ENCODE data around the gene SPOCK2. TPM values are rescaled to one million over a fixed set of nuclear protein-coding genes. Genes with fewer than 3 reads are reported as not detected.

The SPOCK2 gene
- total RNA-seq, 1 experiment from 2014 or later = 1.1 TPM

DNA sequence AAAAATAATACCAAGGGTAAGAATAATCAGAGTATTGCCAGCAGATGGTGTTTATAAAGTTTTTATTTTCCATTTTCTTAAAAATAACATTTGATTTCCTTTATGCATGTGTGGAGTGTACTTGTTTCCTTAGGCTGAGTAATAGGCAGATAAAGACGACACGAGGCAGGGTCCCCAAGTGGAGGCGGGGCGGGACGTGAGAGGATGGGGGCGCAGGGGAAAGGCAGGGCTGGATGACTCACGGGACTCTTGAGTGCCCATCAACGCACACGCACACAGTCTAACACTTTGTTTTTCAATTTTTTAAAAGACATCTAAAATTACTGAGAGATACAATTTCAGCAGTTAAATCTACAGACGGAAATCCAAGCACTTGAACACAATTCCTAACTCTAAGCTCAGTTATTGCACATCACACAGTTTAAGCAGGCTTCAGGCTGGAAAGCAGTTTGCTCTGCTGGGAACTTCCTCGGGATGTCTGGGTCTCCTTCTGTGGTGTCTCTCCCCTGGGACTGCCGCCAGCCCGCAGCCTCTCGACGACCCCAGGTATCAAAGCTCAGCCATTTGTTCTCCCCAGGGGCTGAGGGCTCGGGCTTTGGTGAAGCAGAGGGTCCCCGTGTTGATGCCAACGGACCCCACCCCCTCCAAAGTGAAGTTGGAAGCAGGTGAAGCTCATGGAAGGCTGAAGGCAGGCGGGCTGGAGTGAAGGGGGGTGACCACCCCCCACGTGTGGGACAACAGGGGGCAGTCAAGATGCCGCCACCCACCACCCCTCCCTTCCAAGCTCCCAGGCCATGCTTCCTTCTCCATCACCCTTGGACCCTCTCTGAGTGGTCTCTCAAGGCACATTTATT is 29.1 kb downstream of the SPOCK2 start (continued):
- TF ChIP-seq REST (IDR thresholded peaks at IDR 0.05; ENCODE audit: low read depth) (no peak), SIN3A (IDR thresholded peaks at IDR 0.05; ENCODE audit: low read depth) (no peak)

- Histone ChIP-seq H2AFZ (ENCODE audit: low read depth, low read length, poor library complexity, severe bottlenecking) (no peak overlapping the region), H3K9me2 (ENCODE audit: insufficient read depth) (no peaks in the 10 kb centered on the region), H3K79me2 (ENCODE audit: insufficient read depth, low read length) (no peaks in the 10 kb centered on the region), H3K9me3 (ENCODE audit: control insufficient read depth in 1 of 2, insufficient read depth in 1 of 2, low read depth in 1 of 2, low read length in 2 of 2) (no peaks in the 10 kb centered on the region), H3K4me3 (replicated peaks in 1 of 2; ENCODE audit: low read depth in 1 of 2, low read length in 2 of 2) (no peak overlapping the region), H3K27ac (ENCODE audit: low read depth, low read length) (no peak overlapping the region), H3K27me3 (ENCODE audit: insufficient read depth, low read length) (no peaks in the 10 kb centered on the region), H3K9ac (ENCODE audit: low read length) (no peak overlapping the region), H3K36me3 (ENCODE audit: control insufficient read depth in 1 of 2, insufficient read depth in 2 of 2, low read length in 2 of 2) (no peaks in the 10 kb centered on the region), H3K4me2 (ENCODE audit: low read length) (no peak overlapping the region), H4K20me1 (ENCODE audit: insufficient read depth) (no peaks in the 10 kb centered on the region), H3K4me1 (ENCODE audit: control insufficient read depth in 1 of 2, insufficient read depth in 2 of 2, low read length in 2 of 2) (peaks cover 0 to 2% of the 10 kb centered on the region in 2 experiments; a peak in 2 of 4 replicates)
- BruUV-seq (replicated peaks) = no TSS peak
- ChIA-PET CTCF (interaction anchor here (2.1 kb wide), 1 partner anchor 10 kb away, joined by 11 read pairs; no protein-coding TSS in a partner anchor), POLR2A (no interaction called here), RAD21 (ENCODE audit: low non-redundant PET in 1 of 2, low total read pairs in 2 of 2, uncharacterized antibody in 2 of 2, unreplicated experiment in 2 of 2) (no interaction called here)
- DNase-seq (ENCODE audit: low read depth, low spot score) = no peak
- TF ChIP-seq YY1 (IDR thresholded peaks at IDR 0.05; ENCODE audit: extremely low read depth, insufficient replicate concordance, low read depth, low read length) (no peak), JUND (IDR thresholded peaks at IDR 0.05) (no peak), CBX3 (IDR thresholded peaks at IDR 0.05; ENCODE audit: low read depth) (no peak), SIN3A (IDR thresholded peaks at IDR 0.05; ENCODE audit: low read depth) (no peak), TCF7L2 (IDR thresholded peaks at IDR 0.05; ENCODE audit: borderline replicate concordance, extremely low read depth, insufficient read depth, insufficient read length) (no peak), FOSL1 (IDR thresholded peaks at IDR 0.05; ENCODE audit: low read depth) (no peak), RAD21 (IDR thresholded peaks at IDR 0.05; ENCODE audit: low read depth) (no peak), ZBTB33 (IDR thresholded peaks at IDR 0.05; ENCODE audit: extremely low read depth, insufficient replicate concordance, low read length) (no peak), ELF1 (IDR thresholded peaks at IDR 0.05; ENCODE audit: borderline replicate concordance, low read depth) (no peak), POLR2AphosphoS5 (IDR thresholded peaks at IDR 0.05; ENCODE audit: low read depth, low read length) (no peak), SP1 (IDR thresholded peaks at IDR 0.05; ENCODE audit: low read depth) (no peak), CEBPB (IDR thresholded peaks at IDR 0.05; ENCODE audit: low read depth) (no peak), EZH2phosphoT487 (IDR thresholded peaks at IDR 0.05; ENCODE audit: borderline replicate concordance) (no peak), SRF (IDR thresholded peaks at IDR 0.05; ENCODE audit: low read depth) (no peak)
- intact Hi-C loops (cut with micrococcal nuclease) = no loop called here
- ATAC-seq = no peak
Measured at GRCh38 chr10:72058347-72058898, 29.9 kb downstream of the SPOCK2 start.
